Measurements from ENCODE around the gene HDAC3. TPM values are rescaled to one million over a fixed set of nuclear protein-coding genes. Genes with fewer than 3 reads are reported as not detected.

The HDAC3 gene
- total RNA-seq, 1 experiment from 2014 or later, result 85.9 TPM

- peak overlapping the region; percentile 67 for H3K4me3 ChIP-seq
- H3K9me3 ChIP-seq (replicated peaks), result no peaks in the 10 kb centered on the region
- H3K36me3 ChIP-seq, result peaks cover 42% of the 10 kb centered on the region
- H3K27me3 ChIP-seq (replicated peaks), result no peaks in the 10 kb centered on the region
- H3K4me1 ChIP-seq (replicated peaks), result peaks cover 23% of the 10 kb centered on the region
- no peak for DNase-seq (ENCODE audit: low read depth in 1 of 2, low spot score in 2 of 2)
- H3K27ac ChIP-seq, result no peak overlapping the region
Observed at GRCh38 chr5:141636106-141636412, 590 bp downstream of the HDAC3 start.

- no peak for DNase-seq (ENCODE audit: low read depth in 1 of 2, low spot score in 2 of 2)
- peaks cover 23% of the 10 kb centered on the region for H3K4me1 ChIP-seq (replicated peaks)
- no peaks in the 10 kb centered on the region for H3K9me3 ChIP-seq (replicated peaks)
- H3K4me3 ChIP-seq, result peak overlapping the region; percentile 67
- no peaks in the 10 kb centered on the region for H3K27me3 ChIP-seq (replicated peaks)
- no peak overlapping the region for H3K27ac ChIP-seq
- H3K36me3 ChIP-seq, result peaks cover 40% of the 10 kb centered on the region
Observed at GRCh38 chr5:141635646-141636045, 1.0 kb downstream of the HDAC3 start.

GRCh38 chr5:141634720-141635119 is 1.9 kb downstream of the HDAC3 start:
- Histone ChIP-seq H3K4me1 (replicated peaks) (peaks cover 23% of the 10 kb centered on the region), H3K9me3 (replicated peaks) (no peaks in the 10 kb centered on the region), H3K36me3 (peaks cover 49% of the 10 kb centered on the region), H3K4me3 (no peak overlapping the region), H3K27me3 (replicated peaks) (no peaks in the 10 kb centered on the region), H3K27ac (no peak overlapping the region)
- no peak for DNase-seq (ENCODE audit: low read depth in 1 of 2, low spot score in 2 of 2)

DNA sequence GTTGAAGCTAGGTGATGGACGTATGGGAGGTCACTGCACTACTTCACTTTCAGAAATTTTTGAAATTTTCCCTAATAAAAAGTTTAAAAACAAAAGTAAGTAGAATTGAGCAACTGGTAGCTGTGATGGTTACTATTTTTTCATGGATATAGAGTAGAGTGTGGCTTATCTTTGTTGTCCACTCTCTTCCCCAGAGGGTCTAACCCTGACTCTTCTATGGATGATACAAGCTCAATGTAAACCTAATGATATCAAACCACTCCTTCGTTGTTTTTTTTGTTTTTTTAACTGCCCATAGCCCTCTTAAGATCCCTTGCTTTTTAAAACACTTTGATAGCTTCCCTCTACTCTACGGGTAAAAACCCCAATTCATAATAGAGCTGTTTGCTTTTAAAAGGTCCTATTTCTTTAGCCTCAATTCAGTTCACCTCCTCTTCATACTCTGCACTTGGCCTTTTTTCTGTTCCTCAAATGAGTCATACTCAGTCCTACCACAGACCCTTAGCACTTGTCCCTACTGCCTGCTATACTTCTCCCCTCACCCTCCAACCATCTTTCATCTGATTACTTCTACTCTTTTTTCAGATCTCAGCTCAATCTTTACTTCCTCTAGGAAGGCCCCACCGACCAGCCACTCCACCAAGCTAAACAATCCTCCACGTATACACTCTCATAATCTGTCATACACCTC is 2.6 kb downstream of the HDAC3 start:
- no peaks in the 10 kb centered on the region for H3K9me3 ChIP-seq (replicated peaks)
- H3K27me3 ChIP-seq (replicated peaks), result no peaks in the 10 kb centered on the region
- H3K27ac ChIP-seq, result no peak overlapping the region
- DNase-seq (ENCODE audit: low read depth in 1 of 2, low spot score in 2 of 2), result no peak
- H3K4me3 ChIP-seq, result no peak overlapping the region
- H3K4me1 ChIP-seq (replicated peaks), result peaks cover 23% of the 10 kb centered on the region
- H3K36me3 ChIP-seq, result peaks cover 56% of the 10 kb centered on the region

- DNase-seq (ENCODE audit: low read depth in 1 of 2, low spot score in 2 of 2), result peak in 1 of 2 experiments; percentile 19
- Histone ChIP-seq H3K36me3 (peaks cover 70% of the 10 kb centered on the region), H3K27me3 (replicated peaks) (no peaks in the 10 kb centered on the region), H3K4me1 (replicated peaks) (peaks cover 16% of the 10 kb centered on the region), H3K4me3 (no peak overlapping the region), H3K9me3 (replicated peaks) (no peaks in the 10 kb centered on the region), H3K27ac (no peak overlapping the region)
Observed at GRCh38 chr5:141632650-141633049, 4.0 kb downstream of the HDAC3 start.

DNA sequence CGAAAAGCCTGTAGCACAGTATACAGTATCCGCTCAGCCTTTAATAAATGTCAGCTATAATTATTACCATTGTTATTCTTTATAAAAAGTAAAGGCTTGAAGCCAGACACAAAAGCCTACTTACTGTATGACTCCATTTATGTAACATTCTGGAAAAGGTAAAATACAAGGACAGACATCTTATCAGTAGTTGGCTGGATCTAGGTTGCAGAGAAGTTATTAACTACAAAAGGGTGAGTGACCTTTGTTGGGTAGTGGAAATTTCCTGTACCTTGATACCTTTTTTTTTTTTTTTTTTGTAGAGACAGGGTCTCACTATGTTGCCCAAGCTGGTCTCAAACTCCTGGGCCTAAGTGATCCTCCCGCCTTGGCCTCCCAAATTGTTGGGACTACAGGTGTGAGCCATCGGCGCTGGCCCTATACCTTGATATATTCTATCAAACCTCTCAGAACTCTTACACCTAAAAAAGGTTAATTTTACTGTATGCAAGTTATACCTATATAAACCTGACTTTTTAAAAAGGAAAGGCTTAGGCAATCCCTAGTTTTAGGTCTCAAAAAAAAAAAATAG is 6.0 kb downstream of the HDAC3 start:
- no peak overlapping the region for H3K27ac ChIP-seq
- no peaks in the 10 kb centered on the region for H3K27me3 ChIP-seq (replicated peaks)
- H3K36me3 ChIP-seq, result peaks cover 83% of the 10 kb centered on the region

GRCh38 chr5:141628175-141628788 is 8.4 kb downstream of the HDAC3 start:
- Histone ChIP-seq H3K27ac (no peak overlapping the region), H3K9me3 (replicated peaks) (no peaks in the 10 kb centered on the region), H3K4me3 (no peak overlapping the region), H3K36me3 (peaks cover 85% of the 10 kb centered on the region), H3K4me1 (replicated peaks) (peaks cover 5% of the 10 kb centered on the region), H3K27me3 (replicated peaks) (no peaks in the 10 kb centered on the region)
- DNase-seq (ENCODE audit: low read depth in 1 of 2, low spot score in 2 of 2), result peak in 1 of 2 experiments; percentile 18

More for the DNA sequence above, 6.0 kb downstream of the HDAC3 start:
- H3K4me1 ChIP-seq (replicated peaks), result peaks cover 4% of the 10 kb centered on the region
- peak in 1 of 2 experiments; percentile 23 for DNase-seq (ENCODE audit: low read depth in 1 of 2, low spot score in 2 of 2)
- H3K9me3 ChIP-seq (replicated peaks), result no peaks in the 10 kb centered on the region
- H3K4me3 ChIP-seq, result no peak overlapping the region

DNA sequence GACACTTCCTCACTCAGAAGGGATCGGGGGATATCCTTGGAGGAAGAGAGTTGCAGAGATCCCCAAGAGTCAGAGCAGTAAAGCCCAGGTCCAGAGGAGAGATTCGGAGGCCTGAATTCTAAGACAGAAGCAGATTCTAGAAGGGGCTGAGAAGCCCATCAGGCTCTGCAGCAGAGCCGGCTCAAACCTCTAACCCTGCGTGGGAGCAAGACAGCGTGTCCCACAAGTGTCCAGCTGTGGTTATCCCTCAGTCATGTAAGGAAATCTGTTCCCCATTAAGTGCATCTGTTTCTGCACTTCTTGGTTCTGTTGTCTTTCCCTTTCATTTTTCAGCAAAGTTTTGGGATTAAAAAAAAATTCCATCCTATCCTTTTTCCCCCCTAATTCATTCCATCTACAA is 13.0 kb downstream of the HDAC3 start:
- H3K4me1 ChIP-seq (replicated peaks), result peaks cover 13% of the 10 kb centered on the region
- no peak overlapping the region for H3K27ac ChIP-seq
- DNase-seq (ENCODE audit: low read depth in 1 of 2, low spot score in 2 of 2), result peak in 1 of 2 experiments; percentile 24
- no peaks in the 10 kb centered on the region for H3K27me3 ChIP-seq (replicated peaks)
- no peak overlapping the region for H3K4me3 ChIP-seq
- no peaks in the 10 kb centered on the region for H3K9me3 ChIP-seq (replicated peaks)
- peaks cover 91% of the 10 kb centered on the region for H3K36me3 ChIP-seq

DNA sequence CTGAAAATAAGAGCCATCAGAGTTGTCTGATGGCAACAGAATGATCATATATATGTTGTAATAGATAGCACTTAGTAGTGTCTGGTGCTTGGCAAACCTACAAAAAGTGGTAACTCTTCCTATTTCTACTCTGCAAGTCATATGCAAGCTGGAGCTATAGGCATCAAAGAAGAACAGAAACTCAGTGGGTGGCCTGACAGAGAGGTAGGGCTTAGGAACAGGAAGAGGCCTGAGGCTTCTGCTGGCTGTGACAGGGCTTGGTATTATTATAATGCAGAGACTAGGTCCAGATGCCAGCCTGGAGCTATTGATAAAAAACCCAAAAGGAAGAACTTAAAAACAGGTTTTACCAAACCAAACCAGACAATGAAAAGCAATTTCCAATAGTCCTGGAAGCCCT is 13.5 kb downstream of the HDAC3 start:
- peaks cover 89% of the 10 kb centered on the region for H3K36me3 ChIP-seq
- H3K27me3 ChIP-seq (replicated peaks), result no peaks in the 10 kb centered on the region
- H3K27ac ChIP-seq, result no peak overlapping the region
- no peak overlapping the region for H3K4me3 ChIP-seq
- no peaks in the 10 kb centered on the region for H3K9me3 ChIP-seq (replicated peaks)
- DNase-seq (ENCODE audit: low read depth in 1 of 2, low spot score in 2 of 2), result peak; percentile 24 to 53
- H3K4me1 ChIP-seq (replicated peaks), result peaks cover 13% of the 10 kb centered on the region

DNA sequence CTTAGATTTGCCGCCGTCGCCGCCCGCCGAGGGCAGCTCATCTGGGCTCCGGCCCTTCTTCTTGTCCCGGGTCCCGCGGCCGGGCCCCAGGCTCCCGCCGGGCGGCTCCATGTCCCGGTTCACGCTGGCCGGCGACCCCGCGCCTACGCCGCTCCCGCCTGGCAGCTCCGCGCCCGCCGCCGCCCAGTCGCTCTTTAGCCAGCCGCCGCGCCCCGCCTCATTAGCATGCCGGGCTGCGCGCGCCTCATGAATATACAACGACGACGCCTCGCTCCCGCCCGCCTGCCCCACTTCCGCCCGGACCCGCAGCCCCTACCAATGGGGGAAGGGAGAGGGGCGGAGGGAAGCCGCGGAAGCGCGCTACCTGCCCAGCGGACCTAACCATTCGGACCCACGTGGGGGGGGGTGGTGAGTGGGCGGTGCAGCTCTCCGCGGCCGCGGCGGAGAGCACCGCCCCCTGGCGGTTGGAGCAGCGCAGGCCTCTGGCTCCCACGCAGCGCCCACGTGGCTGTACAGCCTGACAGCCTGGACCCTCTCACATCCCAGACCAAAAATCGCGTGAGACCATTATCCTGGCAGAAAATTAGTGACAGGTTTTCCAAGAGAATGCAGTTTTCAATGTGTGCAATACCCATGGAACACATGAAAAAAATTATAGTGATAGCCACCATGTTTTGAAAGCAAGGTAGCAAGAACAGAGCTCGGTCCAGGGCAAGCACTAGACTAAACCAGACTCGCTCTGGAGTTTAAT is 17.7 kb downstream of the HDAC3 start, which contains the start of gene DIAPH1:
Gene DIAPH1 (minus strand): TSS at position 197 of the 751 bp plus-strand sequence. CDS start 86 bp downstream, at position 111.
- peak; percentile 97 to 99 for DNase-seq (ENCODE audit: low read depth in 1 of 2, low spot score in 2 of 2)
- Histone ChIP-seq H3K27me3 (replicated peaks) (no peaks in the 10 kb centered on the region), H3K9me3 (replicated peaks) (no peaks in the 10 kb centered on the region), H3K4me3 (peak within 1 kb of the TSS; percentile 89), H3K4me1 (replicated peaks) (peaks cover 25% of the 10 kb centered on the region), H3K27ac (peak within 1 kb of the TSS; percentile 72), H3K36me3 (peaks cover 67% of the 10 kb centered on the region)

DNA sequence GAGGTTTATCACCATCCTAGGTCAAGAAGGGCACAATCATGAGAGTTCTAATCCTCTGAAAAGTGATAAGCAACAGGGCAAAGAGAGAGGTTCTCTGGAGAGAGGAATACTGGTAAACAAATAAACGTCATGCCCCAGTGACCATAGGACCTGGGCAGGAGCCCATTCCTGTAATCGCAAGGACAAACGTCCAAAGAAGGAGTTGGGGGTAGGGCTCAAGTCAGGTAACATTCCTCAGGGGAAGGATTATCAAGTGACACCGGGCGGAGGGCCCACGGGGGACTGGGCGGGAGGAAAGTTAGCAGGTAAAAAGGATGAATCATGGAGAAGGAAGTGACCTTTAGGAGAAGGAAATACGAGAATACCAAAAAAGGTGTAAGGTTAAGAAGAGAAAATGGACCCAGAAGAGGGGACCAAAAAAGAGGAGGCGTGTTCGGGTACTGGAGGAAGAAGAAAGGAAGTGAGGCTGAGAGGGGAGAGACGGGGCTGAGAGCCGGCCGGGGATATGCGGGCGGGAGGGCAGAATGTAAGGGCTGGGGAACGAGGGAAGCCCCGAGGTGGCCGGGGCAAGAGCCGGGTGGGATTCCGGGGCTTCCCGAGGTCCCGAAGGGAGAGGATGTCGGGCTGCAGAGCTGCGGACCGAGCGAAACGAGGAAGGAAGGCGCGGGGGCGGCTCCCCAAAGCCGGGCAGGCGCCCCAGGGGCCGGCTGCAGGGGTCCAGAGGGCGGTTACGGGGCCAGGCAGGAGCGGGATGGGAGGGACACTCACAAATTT is 18.4 kb downstream of the HDAC3 start:
- Histone ChIP-seq H3K4me3 (peak overlapping the region; percentile 89), H3K4me1 (replicated peaks) (peaks cover 19% of the 10 kb centered on the region), H3K27ac (peak overlapping the region; percentile 72), H3K36me3 (peaks cover 60% of the 10 kb centered on the region), H3K27me3 (replicated peaks) (no peaks in the 10 kb centered on the region), H3K9me3 (replicated peaks) (no peaks in the 10 kb centered on the region)
- DNase-seq (ENCODE audit: low read depth in 1 of 2, low spot score in 2 of 2), result peak; percentile 58 to 78

- peaks cover 16% of the 10 kb centered on the region for H3K4me1 ChIP-seq (replicated peaks)
- H3K27ac ChIP-seq, result peak overlapping the region; percentile 72; the same call in 1 of the 2 replicates
- peaks cover 54% of the 10 kb centered on the region for H3K36me3 ChIP-seq
- DNase-seq (ENCODE audit: low read depth in 1 of 2, low spot score in 2 of 2), result peak; percentile 41 to 48
- H3K4me3 ChIP-seq, result peak overlapping the region; percentile 89
- no peaks in the 10 kb centered on the region for H3K9me3 ChIP-seq (replicated peaks)
- no peaks in the 10 kb centered on the region for H3K27me3 ChIP-seq (replicated peaks)
Observed at GRCh38 chr5:141617682-141618029, 19.0 kb downstream of the HDAC3 start.

GRCh38 chr5:141617128-141617527 is 19.5 kb downstream of the HDAC3 start:
- H3K27ac ChIP-seq, result no peak overlapping the region
- peaks cover 16% of the 10 kb centered on the region for H3K4me1 ChIP-seq (replicated peaks)
- H3K4me3 ChIP-seq, result no peak overlapping the region; the same call in 1 of the 2 replicates
- peaks cover 50% of the 10 kb centered on the region for H3K36me3 ChIP-seq
- peak in 1 of 2 experiments; percentile 13 for DNase-seq (ENCODE audit: low read depth in 1 of 2, low spot score in 2 of 2)
- no peaks in the 10 kb centered on the region for H3K9me3 ChIP-seq (replicated peaks)
- no peaks in the 10 kb centered on the region for H3K27me3 ChIP-seq (replicated peaks)
